ENCODE data around the gene AHCYL2.

DNA sequence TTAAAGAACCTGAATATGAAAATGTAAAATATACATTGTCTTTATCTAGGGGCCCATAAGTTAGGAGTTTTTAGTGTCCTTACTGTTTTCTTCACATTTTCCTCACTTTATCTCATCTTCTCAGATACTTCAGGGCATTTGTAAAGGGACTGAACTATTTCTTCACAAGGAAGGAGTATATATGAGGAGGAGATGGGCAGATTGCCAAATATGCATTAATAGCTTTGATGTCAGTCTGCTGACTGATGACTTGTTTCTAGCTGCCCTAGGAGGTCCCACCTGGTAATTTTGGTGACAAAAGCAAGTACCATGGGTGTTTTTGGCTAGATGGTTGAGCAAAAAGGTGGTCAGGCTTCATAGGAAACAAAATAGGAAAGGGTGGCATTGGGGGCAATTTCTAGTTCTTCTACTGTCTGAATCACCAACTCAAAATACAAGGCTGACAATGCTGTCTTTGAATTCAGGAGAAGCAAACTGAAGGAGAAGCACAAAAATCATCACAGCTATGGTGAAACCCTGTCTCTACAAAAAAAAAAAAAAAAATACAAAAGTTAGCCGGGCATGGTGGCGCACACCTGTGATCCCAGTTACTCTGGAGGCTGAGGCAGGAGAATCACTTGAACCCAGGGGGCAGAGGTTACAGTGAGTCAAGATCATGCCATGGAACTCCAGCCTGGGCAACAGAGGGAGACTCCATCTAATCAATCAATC, 199.0 kb downstream of the AHCYL2 start:
- TF ChIP-seq, protein P1, sequence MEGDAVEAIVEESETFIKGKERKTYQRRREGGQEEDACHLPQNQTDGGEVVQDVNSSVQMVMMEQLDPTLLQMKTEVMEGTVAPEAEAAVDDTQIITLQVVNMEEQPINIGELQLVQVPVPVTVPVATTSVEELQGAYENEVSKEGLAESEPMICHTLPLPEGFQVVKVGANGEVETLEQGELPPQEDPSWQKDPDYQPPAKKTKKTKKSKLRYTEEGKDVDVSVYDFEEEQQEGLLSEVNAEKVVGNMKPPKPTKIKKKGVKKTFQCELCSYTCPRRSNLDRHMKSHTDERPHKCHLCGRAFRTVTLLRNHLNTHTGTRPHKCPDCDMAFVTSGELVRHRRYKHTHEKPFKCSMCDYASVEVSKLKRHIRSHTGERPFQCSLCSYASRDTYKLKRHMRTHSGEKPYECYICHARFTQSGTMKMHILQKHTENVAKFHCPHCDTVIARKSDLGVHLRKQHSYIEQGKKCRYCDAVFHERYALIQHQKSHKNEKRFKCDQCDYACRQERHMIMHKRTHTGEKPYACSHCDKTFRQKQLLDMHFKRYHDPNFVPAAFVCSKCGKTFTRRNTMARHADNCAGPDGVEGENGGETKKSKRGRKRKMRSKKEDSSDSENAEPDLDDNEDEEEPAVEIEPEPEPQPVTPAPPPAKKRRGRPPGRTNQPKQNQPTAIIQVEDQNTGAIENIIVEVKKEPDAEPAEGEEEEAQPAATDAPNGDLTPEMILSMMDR (IDR thresholded peaks at IDR 0.05; ENCODE audit: insufficient read depth, low read length), result no peak
- TF ChIP-seq POLR2AphosphoS5 (IDR thresholded peaks at IDR 0.05; ENCODE audit: low read depth), result no peak
- no peak for TF ChIP-seq SPI1 (IDR thresholded peaks at IDR 0.05; ENCODE audit: borderline replicate concordance, low read depth)
